ENCODE measurements around the gene TRIM2.

- TF ChIP-seq, protein P1, sequence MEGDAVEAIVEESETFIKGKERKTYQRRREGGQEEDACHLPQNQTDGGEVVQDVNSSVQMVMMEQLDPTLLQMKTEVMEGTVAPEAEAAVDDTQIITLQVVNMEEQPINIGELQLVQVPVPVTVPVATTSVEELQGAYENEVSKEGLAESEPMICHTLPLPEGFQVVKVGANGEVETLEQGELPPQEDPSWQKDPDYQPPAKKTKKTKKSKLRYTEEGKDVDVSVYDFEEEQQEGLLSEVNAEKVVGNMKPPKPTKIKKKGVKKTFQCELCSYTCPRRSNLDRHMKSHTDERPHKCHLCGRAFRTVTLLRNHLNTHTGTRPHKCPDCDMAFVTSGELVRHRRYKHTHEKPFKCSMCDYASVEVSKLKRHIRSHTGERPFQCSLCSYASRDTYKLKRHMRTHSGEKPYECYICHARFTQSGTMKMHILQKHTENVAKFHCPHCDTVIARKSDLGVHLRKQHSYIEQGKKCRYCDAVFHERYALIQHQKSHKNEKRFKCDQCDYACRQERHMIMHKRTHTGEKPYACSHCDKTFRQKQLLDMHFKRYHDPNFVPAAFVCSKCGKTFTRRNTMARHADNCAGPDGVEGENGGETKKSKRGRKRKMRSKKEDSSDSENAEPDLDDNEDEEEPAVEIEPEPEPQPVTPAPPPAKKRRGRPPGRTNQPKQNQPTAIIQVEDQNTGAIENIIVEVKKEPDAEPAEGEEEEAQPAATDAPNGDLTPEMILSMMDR (conservative IDR thresholded peaks at IDR 0.05; ENCODE audit: low read depth, low read length), result no peak
- no peak for TF ChIP-seq EZH2 (IDR thresholded peaks at IDR 0.05; ENCODE audit: borderline replicate concordance, low read depth, low read length, poor library complexity, severe bottlenecking)
Measured at GRCh38 chr4:153221783-153222706, 17.8 kb downstream of the TRIM2 start.

Data from A673 (cell line).